CD4-positive, alpha-beta T cell treated with Interleukin-4 for 1 hour (primary cell): ENCODE results near the gene MTOR.
"Not testable (repeated sequence)": the region's sequence is repeated elsewhere in the genome, so short reads cannot be mapped to it uniquely, and the experiment has no call there.

Experiments
- DNase-seq, 2 donors: peaks; one replicate each; pipeline ENCODE4 v3.0.0-alpha.2; 2020 to 2022

Gene MTOR

GRCh38 chr1:11178021-11179015 is 84.0 kb downstream of the MTOR start:
- DNase-seq, result no peak

GRCh38 chr1:11176081-11176706 is 86.2 kb downstream of the MTOR start:
- no peak for DNase-seq

GRCh38 chr1:11175461-11175860 is 86.9 kb downstream of the MTOR start:
- no peak for DNase-seq

DNA sequence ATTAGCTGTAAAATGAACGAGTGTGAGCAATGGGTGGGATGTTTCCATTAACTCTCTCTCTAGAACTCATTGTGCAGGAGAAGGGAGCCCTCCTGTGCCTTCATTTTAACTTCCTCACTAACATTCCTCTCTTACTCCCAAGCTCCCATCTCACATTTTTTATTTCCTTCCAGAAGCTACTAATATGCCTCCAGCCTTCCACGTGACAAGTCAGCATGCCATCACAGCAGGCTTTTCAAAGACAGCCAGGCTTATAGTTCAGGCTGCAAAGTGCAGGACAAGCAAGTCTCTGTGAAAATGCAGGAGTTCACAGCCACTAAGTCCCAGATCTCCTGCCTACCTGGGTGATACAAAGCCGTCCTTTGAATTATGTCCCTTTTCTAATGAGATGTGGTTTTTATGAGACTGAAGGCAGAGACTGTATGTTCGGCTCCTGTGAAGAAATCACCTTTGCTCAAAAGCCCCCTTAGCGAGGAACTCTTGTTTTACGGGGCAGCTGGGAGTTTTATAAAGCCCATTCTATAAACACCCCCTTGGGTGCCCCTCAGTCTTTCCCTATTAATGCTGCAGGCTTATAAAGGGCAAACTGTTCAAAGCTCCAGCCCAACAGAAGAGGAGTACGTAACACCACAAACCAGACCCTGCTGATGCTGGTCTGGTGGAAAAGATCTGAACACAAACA is 87.9 kb downstream of the MTOR start:
- DNase-seq, result no peak

- no peak for DNase-seq
Observed at GRCh38 chr1:11170102-11170501, 92.2 kb downstream of the MTOR start.

DNA sequence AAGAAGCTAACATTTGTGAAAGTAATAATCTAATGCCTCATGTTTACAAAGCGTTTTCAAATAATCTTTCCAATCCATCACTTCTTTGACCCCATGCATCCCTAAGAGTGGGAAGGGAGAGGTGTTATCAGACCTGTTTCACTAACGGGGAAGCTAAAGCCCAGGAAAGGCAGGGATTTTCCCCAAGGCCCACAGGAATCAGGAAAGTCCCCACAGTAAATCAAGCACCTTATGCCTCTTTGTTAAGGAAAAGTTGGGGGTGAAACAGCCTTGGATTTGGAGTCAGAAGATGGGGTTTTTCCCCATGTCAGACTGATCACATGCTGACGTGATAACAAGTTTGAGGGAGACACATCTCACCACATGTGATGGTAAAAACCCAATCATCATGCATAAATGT is 93.1 kb downstream of the MTOR start:
- DNase-seq, result no peak

GRCh38 chr1:11168731-11169130 is 93.6 kb downstream of the MTOR start:
- DNase-seq, result no peak

GRCh38 chr1:11166744-11167143 is 95.6 kb downstream of the MTOR start:
- DNase-seq, result not testable (repeated sequence)

GRCh38 chr1:11162752-11163151 is 99.6 kb downstream of the MTOR start:
- not testable (repeated sequence) for DNase-seq

DNA sequence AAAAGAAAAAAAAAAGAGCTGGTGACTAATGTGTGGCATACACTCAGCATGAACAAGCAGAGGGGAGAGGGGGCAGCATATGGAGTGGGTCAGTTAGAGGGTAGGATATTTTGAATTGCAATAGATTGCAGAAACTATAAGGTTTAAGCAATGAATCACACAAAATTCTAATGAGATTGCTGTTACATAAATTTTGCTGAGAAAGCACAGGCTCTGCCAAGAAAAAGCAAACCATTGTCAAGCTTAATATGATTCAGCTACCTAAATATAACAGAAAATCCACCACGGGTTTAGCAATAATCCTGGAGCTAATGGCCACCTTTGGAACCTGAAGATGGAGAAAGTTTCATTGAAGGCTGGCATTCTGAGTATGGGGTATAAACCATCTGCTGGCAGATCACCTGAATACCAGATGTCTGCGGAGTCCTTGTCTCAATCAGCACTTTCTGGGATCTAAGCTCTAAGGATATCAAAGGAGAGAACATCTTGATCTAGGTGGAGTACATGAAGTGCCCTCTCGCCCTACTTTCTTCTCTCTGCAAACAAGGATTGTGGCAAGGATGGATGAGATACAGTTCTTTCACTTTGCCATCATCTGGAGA is 103.5 kb downstream of the MTOR start:
- no peak for DNase-seq

GRCh38 chr1:11158291-11158690 is 104.1 kb downstream of the MTOR start:
- DNase-seq, result no peak

GRCh38 chr1:11157867-11158266 is 104.5 kb downstream of the MTOR start:
- no peak for DNase-seq

DNA sequence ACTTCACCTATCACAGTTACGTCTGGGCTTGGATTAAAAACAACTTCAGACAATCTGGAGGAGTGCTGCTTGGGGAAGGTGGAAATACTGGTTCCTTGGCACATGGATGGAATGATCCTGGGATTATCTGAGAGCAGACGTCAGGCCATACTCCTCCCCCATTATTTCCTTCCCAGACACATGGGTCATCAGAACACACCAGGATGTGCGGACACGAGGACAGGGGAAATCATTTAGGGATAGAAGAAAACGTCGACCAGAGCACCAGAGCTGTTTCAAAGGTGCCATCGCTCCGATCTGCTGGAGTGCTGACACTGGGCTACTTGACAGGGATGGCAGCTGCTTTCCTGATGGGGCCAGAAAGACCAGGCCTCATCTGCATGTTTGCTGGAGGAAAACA is 105.0 kb downstream of the MTOR start:
- DNase-seq, result no peak

GRCh38 chr1:11156963-11157362 is 105.4 kb downstream of the MTOR start:
- DNase-seq, result no peak

DNA sequence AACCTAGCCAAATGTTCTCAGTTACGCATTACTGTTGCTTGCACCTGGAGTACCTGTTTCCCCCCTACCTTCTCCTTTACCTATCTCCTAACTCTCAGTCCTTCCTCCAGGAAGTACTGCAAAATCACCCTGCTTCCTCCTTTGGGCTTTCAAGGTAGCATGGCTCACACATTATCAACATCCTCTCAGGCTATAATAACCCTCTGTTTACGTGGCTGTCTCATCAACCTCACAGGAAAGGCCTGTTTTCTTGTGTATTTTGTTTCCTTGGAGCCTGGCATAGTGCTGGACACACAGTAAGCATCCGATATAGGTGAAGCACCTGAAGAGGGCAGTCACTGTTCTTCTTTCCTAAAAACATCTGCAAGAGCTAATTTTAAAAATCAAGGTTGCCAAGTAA is 105.9 kb downstream of the MTOR start:
- no peak for DNase-seq

DNA sequence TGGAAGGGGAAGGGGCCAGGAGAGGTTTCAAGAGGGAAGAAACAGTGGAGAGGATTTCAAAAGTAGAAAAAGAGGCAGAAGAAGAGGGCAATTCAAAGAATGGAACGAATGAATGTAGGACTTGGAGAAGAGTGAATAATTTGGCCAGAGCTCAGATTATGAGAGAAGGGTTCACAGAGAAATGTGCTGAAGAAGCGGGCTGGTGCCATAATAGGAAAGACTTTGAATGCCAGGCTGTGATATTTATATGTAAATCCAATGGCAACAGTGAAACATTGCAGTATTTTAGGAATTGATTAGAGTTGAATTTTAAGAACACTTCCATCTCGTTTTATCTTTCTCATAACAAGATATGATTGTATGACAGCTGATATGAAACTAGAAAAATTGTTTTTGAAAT is 109.2 kb downstream of the MTOR start:
- no peak for DNase-seq

DNA sequence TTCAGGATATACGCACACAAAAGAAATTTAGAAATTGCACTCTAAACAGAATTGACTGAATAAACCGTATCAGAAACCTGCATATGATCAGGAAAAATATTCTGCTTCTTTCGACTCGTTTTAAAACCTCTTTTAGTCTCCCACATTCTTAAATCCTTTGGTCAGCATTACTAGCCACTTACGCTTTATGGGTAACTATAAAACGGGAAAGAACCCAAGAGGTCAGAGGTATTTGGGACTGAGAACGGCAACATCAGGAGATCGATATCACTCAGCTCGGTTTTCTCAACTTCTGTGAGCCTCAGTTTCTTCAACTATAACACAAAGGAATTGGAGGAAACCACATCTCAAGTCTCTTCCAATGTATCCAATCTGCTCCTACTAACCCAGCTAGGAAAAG is 109.6 kb downstream of the MTOR start:
- DNase-seq, result no peak

GRCh38 chr1:11151826-11152612 is 110.3 kb downstream of the MTOR start:
- no peak for DNase-seq

DNA sequence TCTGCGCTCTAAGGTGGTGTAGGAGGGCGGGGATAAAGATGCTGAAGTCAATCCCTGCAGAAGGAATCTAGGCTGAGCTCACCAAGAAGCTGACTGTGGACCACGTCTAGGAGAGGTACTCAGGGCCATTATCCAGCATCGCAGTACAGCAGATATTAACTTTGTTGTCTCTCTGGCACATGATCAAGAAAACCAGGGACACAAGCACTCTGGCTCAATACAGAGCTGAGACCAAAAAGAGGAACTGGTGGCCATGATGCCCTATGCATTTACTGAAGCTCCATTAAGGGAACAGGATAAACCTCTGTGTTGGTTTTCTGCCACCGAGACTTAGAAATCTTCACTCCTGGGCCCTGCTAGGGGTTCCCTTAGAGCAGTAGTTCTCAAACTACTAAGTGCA is 111.2 kb downstream of the MTOR start:
- no peak for DNase-seq

DNA sequence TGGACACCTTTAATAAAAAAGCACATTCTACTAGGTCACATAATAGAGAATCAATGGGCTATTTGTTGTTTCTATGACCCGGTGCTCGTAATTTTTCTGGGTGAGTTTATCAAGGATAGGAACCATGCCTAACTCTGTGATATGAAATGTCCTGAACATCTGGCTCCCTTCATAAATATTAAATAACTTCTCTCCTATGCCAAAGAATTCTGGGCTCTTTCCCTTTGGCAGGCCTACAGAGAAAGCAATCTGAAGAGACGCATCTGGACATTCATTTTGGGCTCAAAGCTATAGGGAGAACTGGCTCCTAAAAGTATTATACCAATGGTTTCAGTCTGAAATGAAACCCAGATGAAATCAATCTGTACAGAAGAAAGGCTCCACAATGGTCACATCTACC is 112.0 kb downstream of the MTOR start:
- no peak for DNase-seq

- no peak for DNase-seq
Observed at GRCh38 chr1:11147197-11147770, 115.1 kb downstream of the MTOR start.

- no peak for DNase-seq
Observed at GRCh38 chr1:11145741-11146140, 116.6 kb downstream of the MTOR start.
